ENCODE data around the gene WAC. TPM values are rescaled to one million over a fixed set of nuclear protein-coding genes. Genes with fewer than 3 reads are reported as not detected.

WAC gene
- total RNA-seq, 4 donors from 2014 or later, result 55.7 to 83.4 (median 69.6) TPM

GRCh38 chr10:28540145-28540544, 7.2 kb downstream of the WAC start:
- no peak for DNase-seq
- intact Hi-C loops (cut with DNase I; ENCODE audit: low total_unique reads), result no loop called here
- Histone ChIP-seq H3K27ac (no peak overlapping the region), H3K4me3 (no peak overlapping the region), H3K36me3 (peaks cover 0 to 69% of the 10 kb centered on the region in 2 donors), H3K9me3 (no peaks in the 10 kb centered on the region), H3K27me3 (no peaks in the 10 kb centered on the region), H3K4me1 (peaks cover 13 to 18% of the 10 kb centered on the region in 2 donors)
- in situ Hi-C loops (cut with MboI; ENCODE audit: low sequenced_read_pairs in 4 of 4), result no loop called here
- TF ChIP-seq CTCF (IDR thresholded peaks at IDR 0.05 in 4 of 5, conservative IDR thresholded peaks at IDR 0.05 in 1 of 5) (no peak), POLR2A (IDR thresholded peaks at IDR 0.05) (no peak)
- no peak for ATAC-seq

GRCh38 chr10:28541717-28542365, 8.9 kb downstream of the WAC start:
- in situ Hi-C loops (cut with MboI; ENCODE audit: low sequenced_read_pairs in 4 of 4), result no loop called here

GRCh38 chr10:28542728-28543127, 9.8 kb downstream of the WAC start:
- peaks cover 13 to 20% of the 10 kb centered on the region in 2 donors for H3K4me1 ChIP-seq
- no peaks in the 10 kb centered on the region for H3K27me3 ChIP-seq
- H3K27ac ChIP-seq, result no peak overlapping the region
- in situ Hi-C loops (cut with MboI; ENCODE audit: low sequenced_read_pairs in 4 of 4) (no loop called here), intact Hi-C loops (cut with DNase I; ENCODE audit: low total_unique reads) (no loop called here)
- TF ChIP-seq CTCF (IDR thresholded peaks at IDR 0.05 in 4 of 5, conservative IDR thresholded peaks at IDR 0.05 in 1 of 5) (no peak), POLR2A (IDR thresholded peaks at IDR 0.05) (no peak)
- peaks cover 0 to 43% of the 10 kb centered on the region in 2 donors for H3K36me3 ChIP-seq
- DNase-seq, result no peak
- H3K4me3 ChIP-seq, result no peak overlapping the region
- no peaks in the 10 kb centered on the region for H3K9me3 ChIP-seq
- no peak for ATAC-seq

More at GRCh38 chr10:28541717-28542365, 8.9 kb downstream of the WAC start:
- Histone ChIP-seq H3K27me3 (no peaks in the 10 kb centered on the region), H3K36me3 (peaks cover 0 to 52% of the 10 kb centered on the region in 2 donors), H3K9me3 (no peaks in the 10 kb centered on the region), H3K4me3 (no peak overlapping the region), H3K4me1 (peaks cover 14 to 24% of the 10 kb centered on the region in 2 donors), H3K27ac (no peak overlapping the region)
- no peak for DNase-seq
- no peak for TF ChIP-seq CTCF (IDR thresholded peaks at IDR 0.05 in 4 of 5, conservative IDR thresholded peaks at IDR 0.05 in 1 of 5)
- no peak for TF ChIP-seq POLR2A (IDR thresholded peaks at IDR 0.05)
- no peak for ATAC-seq
- intact Hi-C loops (cut with DNase I; ENCODE audit: low total_unique reads), result no loop called here

DNA sequence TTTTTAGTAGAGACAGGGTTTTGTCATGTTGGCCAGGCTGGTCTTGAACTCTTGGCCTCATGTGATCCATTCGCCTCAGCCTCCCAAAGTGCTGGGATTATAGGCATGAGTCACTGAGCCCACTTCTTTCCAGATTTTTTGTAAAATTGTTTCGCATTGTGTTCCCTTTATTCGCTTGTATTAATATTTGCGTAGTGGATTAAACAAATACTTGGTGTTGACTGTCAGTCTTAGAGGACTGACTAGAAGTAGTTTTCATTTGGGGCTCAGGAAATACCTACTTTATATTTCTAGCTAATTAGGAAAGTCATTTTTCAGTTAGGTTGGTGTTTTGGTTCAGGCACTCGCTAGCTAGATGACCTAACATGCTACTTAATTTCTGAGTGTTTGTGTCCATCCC, 11.1 kb downstream of the WAC start:
- DNase-seq (no peak), ATAC-seq (no peak)
- TF ChIP-seq POLR2A (IDR thresholded peaks at IDR 0.05) (no peak), CTCF (IDR thresholded peaks at IDR 0.05 in 4 of 5, conservative IDR thresholded peaks at IDR 0.05 in 1 of 5) (no peak)
- Histone ChIP-seq H3K4me1 (peaks cover 13 to 20% of the 10 kb centered on the region in 2 donors), H3K4me3 (no peak overlapping the region), H3K9me3 (no peaks in the 10 kb centered on the region), H3K36me3 (peaks cover 0 to 43% of the 10 kb centered on the region in 2 donors), H3K27ac (no peak overlapping the region), H3K27me3 (no peaks in the 10 kb centered on the region)
- intact Hi-C loops (cut with DNase I; ENCODE audit: low total_unique reads), result no loop called here
- in situ Hi-C loops (cut with MboI; ENCODE audit: low sequenced_read_pairs in 4 of 4), result no loop called here

Data from gastrocnemius medialis (tissue), 4 donors.